Stomach (tissue), 9 donors: ENCODE measurements around the gene SLC3A2. TPM values are rescaled to one million over a fixed set of nuclear protein-coding genes. Genes with fewer than 3 reads are reported as not detected.

Source experiments
- DNase-seq, 2 donors: peaks; one replicate each; pipeline versions ENCODE4 v3.0.0 to v3.0.0-alpha.2; 2013 to 2019
- H3K27ac ChIP-seq, 5 donors: fragments of 200-600 bp in 4 of 5; sonication (generic) in 4 of 5; one replicate each; pipeline ENCODE4 v1.5.1; 2013 to 2019; ENCODE audit warnings: mild to moderate bottlenecking in 1 of 5, moderate library complexity in 1 of 5
- H3K27me3 ChIP-seq, 3 donors: fragments of 200-600 bp; sonication (generic); one replicate each; pipeline ENCODE4 v1.5.1; 2017 to 2019; ENCODE audit warnings: mixed run types in 1 of 3
- H3K36me3 ChIP-seq, 4 donors: fragments of 200-600 bp; sonication (generic); 1 replicate in 3 of 4; 2 replicates in 1 of 4; pipeline ENCODE4 v1.5.1; 2016 to 2019
- H3K4me1 ChIP-seq, 4 donors: fragments of 200-600 bp; sonication (generic); one replicate each; pipeline ENCODE4 v1.5.1; 2016 to 2019
- H3K4me3 ChIP-seq, 4 donors: fragments of 200-600 bp; sonication (generic) in 3 of 4; one replicate each; pipeline ENCODE4 v1.5.1; 2016 to 2019; ENCODE audit warnings: mild to moderate bottlenecking in 1 of 4
- H3K9me3 ChIP-seq, 4 donors: fragments of 200-600 bp; sonication (generic); one replicate each; pipeline ENCODE4 v1.5.1; 2016 to 2019
- EP300 ChIP-seq: sonication (generic); formaldehyde crosslinking; IDR thresholded peaks from one replicate; pipeline ENCODE4 v1.6.1; 2017; ENCODE audit warnings: antibody characterized with exemption
- POLR2A ChIP-seq, 4 donors: fragments of 450-650 bp; IDR thresholded peaks; one replicate each; pipeline ENCODE4 v1.6.1; 2016; ENCODE audit warnings: antibody characterized with exemption in 4 of 4, control low read depth in 2 of 4, mild to moderate bottlenecking in 1 of 4, moderate library complexity in 1 of 4
- POLR2AphosphoS5 ChIP-seq, 3 donors: sonication (generic); formaldehyde crosslinking; IDR thresholded peaks; one replicate each; pipeline ENCODE4 v1.6.1; 2016; ENCODE audit warnings: antibody characterized with exemption in 3 of 3
- WGBS, 5 donors: extraction: QIAGEN DNeasy Blood & Tissue Kit in 3 of 5; methylation state at CpG; one replicate each; pipeline versions ENCODE4 v1.1.5 to v1.1.7; 2013 to 2018; 5-methylcytosine and 5-hydroxymethylcytosine counted together
- intact Hi-C: fragments of 100-400 bp; cut with DNase I; formaldehyde crosslinking; loops from one replicate; pipeline ENCODE4 v1.15.1; 2023; ENCODE audit warnings: low total_unique reads
- polyA plus RNA-seq, 3 donors: library from polyadenylated mRNA; stranded (reverse); fragments of 200-250 nt; gene quantifications; one replicate each; pipeline ENCODE4 v1.2.3, GENCODE V29; 2013
- total RNA-seq, 5 donors: library from RNA; depleted of rRNA; stranded (reverse); fragments of >200 nt; gene quantifications; one replicate each; pipeline versions ENCODE4 v1.1.0 to v1.2.3, GENCODE V29; 2014 to 2016
- TF ChIP-seq, protein P1 (sequence below), 7 experiments: fragments of 450-650 bp in 4 of 7; fragments of 200-600 bp in 3 of 7; sonication (generic) in 3 of 7; IDR thresholded peaks; one replicate each; pipeline ENCODE4 v1.5.1; 2016 to 2019; ENCODE audit warnings: antibody characterized with exemption in 7 of 7, control low read depth in 2 of 7, mild to moderate bottlenecking in 1 of 7
- donor health status: healthy with polysubstance abuse.
- donor health status: Bipolar disorder and iron deficiency.
- donor health status: healthy.

Gene SLC3A2
- total and polyA plus RNA-seq, 8 donors = 36.0 to 255 (median 127) TPM

DNA sequence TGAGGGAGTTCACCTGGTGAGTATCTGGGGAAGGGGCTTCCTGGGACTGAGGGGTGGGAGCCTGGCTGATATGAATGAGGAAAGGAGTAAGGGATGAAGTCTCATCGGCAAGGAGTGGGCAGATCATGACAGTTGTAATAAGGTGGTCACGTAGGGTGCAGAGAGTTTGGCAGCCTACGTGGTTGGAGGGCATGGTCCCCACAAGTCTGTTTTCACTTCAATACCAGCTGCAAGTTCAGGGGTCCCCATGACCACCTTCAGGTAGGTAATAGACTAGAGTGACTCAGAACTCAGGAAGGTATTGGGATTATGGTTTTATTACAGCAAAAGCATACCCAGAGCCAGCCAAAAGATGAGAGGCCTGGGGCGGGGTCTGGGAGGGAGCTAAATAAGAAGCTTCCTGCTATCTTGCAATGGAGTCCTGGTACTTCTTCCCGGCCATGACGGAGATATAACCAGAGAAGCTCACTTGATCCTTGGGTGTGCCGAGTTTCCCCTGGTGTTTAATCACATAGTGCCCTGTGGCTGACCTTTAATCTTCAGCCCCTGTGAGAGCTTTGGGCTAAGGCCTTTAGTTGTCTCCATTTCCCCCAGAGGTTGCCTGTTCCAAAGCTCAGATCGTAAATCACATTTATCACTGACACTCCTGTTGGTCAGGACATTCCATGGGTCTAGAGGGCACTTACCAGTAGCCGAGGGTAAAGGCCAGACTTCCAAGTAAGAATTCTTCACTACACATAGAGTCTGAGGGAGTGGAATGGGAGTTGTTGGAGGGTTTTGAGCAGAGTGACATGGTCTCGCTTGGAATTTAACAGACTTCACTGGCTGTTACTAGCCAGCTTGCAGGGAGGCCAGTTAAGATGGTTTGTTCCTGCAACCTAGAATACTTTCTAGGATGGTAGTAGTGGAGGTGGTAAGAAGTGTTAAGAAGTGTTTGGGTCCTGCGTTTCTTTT, 9.1 kb downstream of the SLC3A2 start:
- Histone ChIP-seq H3K4me1 (peaks cover 0 to 52% (median 23%) of the 10 kb centered on the region in 4 donors), H3K27me3 (no peaks in the 10 kb centered on the region), H3K27ac (peak overlapping the region in 1 of 5 donors; percentile 38), H3K9me3 (no peaks in the 10 kb centered on the region), H3K36me3 (peaks cover 46 to 54% (median 53%) of the 10 kb centered on the region in 4 donors), H3K4me3 (no peak overlapping the region)
- DNase-seq = peak in 1 of 2 donors; percentile 41
- intact Hi-C loops = no loop called here
- TF ChIP-seq, protein P1, sequence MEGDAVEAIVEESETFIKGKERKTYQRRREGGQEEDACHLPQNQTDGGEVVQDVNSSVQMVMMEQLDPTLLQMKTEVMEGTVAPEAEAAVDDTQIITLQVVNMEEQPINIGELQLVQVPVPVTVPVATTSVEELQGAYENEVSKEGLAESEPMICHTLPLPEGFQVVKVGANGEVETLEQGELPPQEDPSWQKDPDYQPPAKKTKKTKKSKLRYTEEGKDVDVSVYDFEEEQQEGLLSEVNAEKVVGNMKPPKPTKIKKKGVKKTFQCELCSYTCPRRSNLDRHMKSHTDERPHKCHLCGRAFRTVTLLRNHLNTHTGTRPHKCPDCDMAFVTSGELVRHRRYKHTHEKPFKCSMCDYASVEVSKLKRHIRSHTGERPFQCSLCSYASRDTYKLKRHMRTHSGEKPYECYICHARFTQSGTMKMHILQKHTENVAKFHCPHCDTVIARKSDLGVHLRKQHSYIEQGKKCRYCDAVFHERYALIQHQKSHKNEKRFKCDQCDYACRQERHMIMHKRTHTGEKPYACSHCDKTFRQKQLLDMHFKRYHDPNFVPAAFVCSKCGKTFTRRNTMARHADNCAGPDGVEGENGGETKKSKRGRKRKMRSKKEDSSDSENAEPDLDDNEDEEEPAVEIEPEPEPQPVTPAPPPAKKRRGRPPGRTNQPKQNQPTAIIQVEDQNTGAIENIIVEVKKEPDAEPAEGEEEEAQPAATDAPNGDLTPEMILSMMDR (IDR thresholded peaks at IDR 0.05) = no peak
- TF ChIP-seq EP300 (no peak), POLR2A (IDR thresholded peaks at IDR 0.05) (no peak), POLR2AphosphoS5 (IDR thresholded peaks at IDR 0.05) (no peak)
- 59 to 70% (median 62%) methylated on average over 11 of the region's 11 CpGs for WGBS, 5 donors

DNA sequence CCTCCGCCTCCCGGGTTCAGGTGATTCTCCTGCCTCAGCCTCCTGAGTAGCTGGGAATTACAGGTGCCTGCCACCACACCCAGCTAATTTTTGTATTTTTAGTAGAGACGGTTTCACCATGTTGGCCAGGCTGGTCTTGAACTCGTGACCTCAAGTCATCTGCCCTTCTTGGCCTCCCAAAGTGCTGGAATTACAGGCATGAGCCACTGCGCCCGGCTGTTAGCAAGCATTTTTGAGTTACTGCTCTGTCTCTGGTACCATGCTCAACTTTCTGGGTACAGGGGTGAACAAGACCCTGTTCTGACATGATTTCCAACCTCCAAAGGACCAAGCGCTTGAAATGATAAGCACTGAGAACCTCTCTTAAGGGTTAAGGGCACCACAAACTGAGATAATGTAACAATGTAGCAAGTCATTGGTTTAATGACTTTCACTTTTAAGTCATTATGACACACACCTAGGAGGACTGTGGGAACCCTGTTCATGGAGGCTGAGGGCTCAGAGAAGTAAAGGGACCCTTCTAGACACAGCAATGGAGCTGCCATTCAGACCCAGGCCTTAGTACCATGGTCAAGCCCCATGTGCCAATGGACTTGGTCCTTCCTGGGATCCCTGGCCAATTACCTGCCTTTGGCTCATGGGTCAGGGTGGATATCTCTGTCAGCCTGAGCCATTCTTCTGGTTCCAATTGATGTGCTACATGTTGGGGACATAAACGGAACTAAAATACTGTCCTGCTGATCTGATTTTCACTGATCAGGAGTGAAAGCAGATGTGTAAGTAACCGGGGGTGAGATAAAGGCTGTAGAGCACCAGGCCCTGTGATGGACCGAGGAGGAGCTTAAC, 11.6 kb downstream of the SLC3A2 start:
- Histone ChIP-seq H3K27me3 (no peaks in the 10 kb centered on the region), H3K9me3 (no peaks in the 10 kb centered on the region), H3K4me1 (peaks cover 0 to 26% (median 5%) of the 10 kb centered on the region in 4 donors), H3K4me3 (no peak overlapping the region), H3K27ac (peak overlapping the region in 1 of 5 donors; percentile 26), H3K36me3 (peaks cover 20 to 29% (median 27%) of the 10 kb centered on the region in 4 donors)
- 81 to 89% (median 84%) methylated on average over 10 of the region's 10 CpGs for WGBS, 5 donors
- no peak for DNase-seq
- intact Hi-C loops = no loop called here
- no peak for TF ChIP-seq EP300
- TF ChIP-seq, protein P1 (IDR thresholded peaks at IDR 0.05) = no peak
- no peak for TF ChIP-seq POLR2A (IDR thresholded peaks at IDR 0.05)
- no peak for TF ChIP-seq POLR2AphosphoS5 (IDR thresholded peaks at IDR 0.05)

DNA sequence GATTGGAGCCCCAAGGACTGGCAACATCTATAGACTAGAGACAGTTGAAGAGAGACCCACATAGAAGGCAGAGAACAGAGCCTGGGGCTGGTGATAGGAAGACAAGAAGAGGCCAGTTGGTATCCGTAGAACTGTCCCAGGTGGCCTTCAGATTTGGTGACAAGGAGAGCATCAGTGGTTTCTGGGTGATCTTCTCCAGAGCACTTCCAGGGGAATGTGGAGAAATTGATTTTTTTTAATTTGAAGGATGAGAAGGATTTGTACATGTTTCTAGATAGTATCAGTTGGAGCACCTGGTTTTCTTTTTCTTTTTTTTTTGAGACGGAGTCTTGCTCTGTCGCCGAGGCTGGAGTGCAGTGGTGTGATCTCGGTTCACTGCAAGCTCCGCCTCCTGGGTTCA, 14.8 kb downstream of the SLC3A2 start:
- intact Hi-C loops = no loop called here
- H3K27ac ChIP-seq = no peak overlapping the region
- 73 to 87% (median 80%) methylated on average over 6 of the region's 6 CpGs for whole genome bisulfite sequencing, 5 donors

More for the DNA sequence above, 14.8 kb downstream of the SLC3A2 start:
- H3K36me3 ChIP-seq = no peaks in the 10 kb centered on the region
- no peak for DNase-seq
- H3K27me3 ChIP-seq = no peaks in the 10 kb centered on the region
- no peak overlapping the region for H3K4me3 ChIP-seq
- TF ChIP-seq, protein P1 (IDR thresholded peaks at IDR 0.05) = no peak
- TF ChIP-seq EP300 = no peak
- TF ChIP-seq POLR2A (IDR thresholded peaks at IDR 0.05) = no peak
- TF ChIP-seq POLR2AphosphoS5 (IDR thresholded peaks at IDR 0.05) = no peak
- H3K9me3 ChIP-seq = no peaks in the 10 kb centered on the region
- H3K4me1 ChIP-seq = no peaks in the 10 kb centered on the region
